HCT116 (cell line): Measurements from ENCODE around the gene CAPZB.

Experiments used
- CBX3 ChIP-seq: IDR thresholded peaks from 2 replicates; pipeline ENCODE4 v1.6.1; 2012; ENCODE audit warnings: low read depth
- CEBPB ChIP-seq: IDR thresholded peaks from 2 replicates; pipeline ENCODE4 v1.6.1; 2012; ENCODE audit warnings: low read depth
- EGR1 ChIP-seq: IDR thresholded peaks from 2 replicates; pipeline ENCODE4 v1.6.1; 2012; ENCODE audit warnings: low read depth
- EZH2 ChIP-seq: fragments of 200-600 bp; sonication (generic); IDR thresholded peaks from 2 replicates; pipeline ENCODE4 v1.6.1; 2017; ENCODE audit warnings: antibody characterized with exemption, mixed run types
- POLR2A ChIP-seq: IDR thresholded peaks from 2 replicates; pipeline ENCODE4 v1.7.0; 2011; ENCODE audit warnings: borderline replicate concordance; ENCODE audit not compliant: insufficient read depth, insufficient read length; ENCODE audit errors: extremely low read depth
- RAD21 ChIP-seq: IDR thresholded peaks from 2 replicates; pipeline ENCODE4 v1.6.1; 2012; ENCODE audit warnings: low read depth, mild to moderate bottlenecking
- SIN3A ChIP-seq: IDR thresholded peaks from 2 replicates; pipeline ENCODE4 v1.6.1; 2012; ENCODE audit warnings: low read depth
- ZNF274 ChIP-seq: fragments of 200-500 bp; sonication (Bioruptor generic); IDR thresholded peaks from 2 replicates; pipeline ENCODE4 v1.6.1; 2014; ENCODE audit warnings: mild to moderate bottlenecking, low read depth, low read length, inconsistent platforms
- TF ChIP-seq, protein P1 (sequence below): IDR thresholded peaks from 2 replicates; pipeline ENCODE4 v1.6.1; 2012; ENCODE audit warnings: low read depth
- TF ChIP-seq, protein P2 (sequence below), 3 experiments: fragments of 200-600 bp in 1 of 3; sonication (generic) in 1 of 3; IDR thresholded peaks in 2 of 3; conservative IDR thresholded peaks in 1 of 3; 2 replicates each; pipeline ENCODE4 v1.5.1; 2012 to 2017; ENCODE audit warnings: low read depth in 2 of 3, low read length in 2 of 3, antibody characterized with exemption in 1 of 3, borderline replicate concordance in 1 of 3, control low read depth in 1 of 3, mild to moderate bottlenecking in 1 of 3, mixed read lengths in 1 of 3, mixed run types in 1 of 3, moderate library complexity in 1 of 3; ENCODE audit not compliant: insufficient read depth in 1 of 3

DNA sequence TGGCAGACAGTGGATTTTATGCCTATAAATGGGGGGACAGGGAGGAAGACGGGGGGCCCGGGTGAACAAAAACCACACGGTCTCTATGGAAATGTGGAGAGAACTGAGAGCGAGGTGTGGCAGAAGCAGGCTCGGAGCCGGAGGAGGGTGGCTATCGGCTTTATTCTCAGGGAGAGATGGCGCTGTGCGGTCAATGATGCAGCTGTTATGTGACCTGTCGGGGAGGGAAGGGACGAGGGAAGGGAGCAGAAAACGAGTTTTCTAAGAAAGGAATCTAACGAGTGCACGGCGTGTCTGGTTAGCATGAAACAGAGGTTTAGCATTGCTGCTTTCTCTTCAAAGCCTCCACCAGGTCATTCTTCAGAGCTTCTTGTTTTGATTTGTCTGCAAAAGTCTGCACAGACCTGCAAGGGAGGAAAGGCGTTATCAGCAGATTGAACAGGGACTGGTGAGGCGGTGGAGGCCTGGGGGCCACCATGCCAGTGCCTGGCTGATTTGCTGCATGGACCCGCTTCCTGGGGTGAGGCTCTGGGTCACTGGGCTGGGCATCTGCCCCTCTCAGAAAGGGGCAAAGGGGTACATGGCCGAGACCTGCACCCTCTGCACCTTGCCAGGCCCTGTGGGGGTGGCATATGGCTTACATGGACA lies 146.0 kb downstream of the CAPZB start:
- TF ChIP-seq POLR2A (no peak), ZNF274 (no peak), RAD21 (no peak), SIN3A (no peak), EZH2 (no peak), CBX3 (no peak), EGR1 (no peak), CEBPB (no peak)
- TF ChIP-seq, protein P1, sequence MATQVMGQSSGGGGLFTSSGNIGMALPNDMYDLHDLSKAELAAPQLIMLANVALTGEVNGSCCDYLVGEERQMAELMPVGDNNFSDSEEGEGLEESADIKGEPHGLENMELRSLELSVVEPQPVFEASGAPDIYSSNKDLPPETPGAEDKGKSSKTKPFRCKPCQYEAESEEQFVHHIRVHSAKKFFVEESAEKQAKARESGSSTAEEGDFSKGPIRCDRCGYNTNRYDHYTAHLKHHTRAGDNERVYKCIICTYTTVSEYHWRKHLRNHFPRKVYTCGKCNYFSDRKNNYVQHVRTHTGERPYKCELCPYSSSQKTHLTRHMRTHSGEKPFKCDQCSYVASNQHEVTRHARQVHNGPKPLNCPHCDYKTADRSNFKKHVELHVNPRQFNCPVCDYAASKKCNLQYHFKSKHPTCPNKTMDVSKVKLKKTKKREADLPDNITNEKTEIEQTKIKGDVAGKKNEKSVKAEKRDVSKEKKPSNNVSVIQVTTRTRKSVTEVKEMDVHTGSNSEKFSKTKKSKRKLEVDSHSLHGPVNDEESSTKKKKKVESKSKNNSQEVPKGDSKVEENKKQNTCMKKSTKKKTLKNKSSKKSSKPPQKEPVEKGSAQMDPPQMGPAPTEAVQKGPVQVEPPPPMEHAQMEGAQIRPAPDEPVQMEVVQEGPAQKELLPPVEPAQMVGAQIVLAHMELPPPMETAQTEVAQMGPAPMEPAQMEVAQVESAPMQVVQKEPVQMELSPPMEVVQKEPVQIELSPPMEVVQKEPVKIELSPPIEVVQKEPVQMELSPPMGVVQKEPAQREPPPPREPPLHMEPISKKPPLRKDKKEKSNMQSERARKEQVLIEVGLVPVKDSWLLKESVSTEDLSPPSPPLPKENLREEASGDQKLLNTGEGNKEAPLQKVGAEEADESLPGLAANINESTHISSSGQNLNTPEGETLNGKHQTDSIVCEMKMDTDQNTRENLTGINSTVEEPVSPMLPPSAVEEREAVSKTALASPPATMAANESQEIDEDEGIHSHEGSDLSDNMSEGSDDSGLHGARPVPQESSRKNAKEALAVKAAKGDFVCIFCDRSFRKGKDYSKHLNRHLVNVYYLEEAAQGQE = no peak
- TF ChIP-seq, protein P2, sequence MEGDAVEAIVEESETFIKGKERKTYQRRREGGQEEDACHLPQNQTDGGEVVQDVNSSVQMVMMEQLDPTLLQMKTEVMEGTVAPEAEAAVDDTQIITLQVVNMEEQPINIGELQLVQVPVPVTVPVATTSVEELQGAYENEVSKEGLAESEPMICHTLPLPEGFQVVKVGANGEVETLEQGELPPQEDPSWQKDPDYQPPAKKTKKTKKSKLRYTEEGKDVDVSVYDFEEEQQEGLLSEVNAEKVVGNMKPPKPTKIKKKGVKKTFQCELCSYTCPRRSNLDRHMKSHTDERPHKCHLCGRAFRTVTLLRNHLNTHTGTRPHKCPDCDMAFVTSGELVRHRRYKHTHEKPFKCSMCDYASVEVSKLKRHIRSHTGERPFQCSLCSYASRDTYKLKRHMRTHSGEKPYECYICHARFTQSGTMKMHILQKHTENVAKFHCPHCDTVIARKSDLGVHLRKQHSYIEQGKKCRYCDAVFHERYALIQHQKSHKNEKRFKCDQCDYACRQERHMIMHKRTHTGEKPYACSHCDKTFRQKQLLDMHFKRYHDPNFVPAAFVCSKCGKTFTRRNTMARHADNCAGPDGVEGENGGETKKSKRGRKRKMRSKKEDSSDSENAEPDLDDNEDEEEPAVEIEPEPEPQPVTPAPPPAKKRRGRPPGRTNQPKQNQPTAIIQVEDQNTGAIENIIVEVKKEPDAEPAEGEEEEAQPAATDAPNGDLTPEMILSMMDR (IDR thresholded peaks at IDR 0.05 in 2 of 3, conservative IDR thresholded peaks at IDR 0.05 in 1 of 3; ENCODE audit: borderline replicate concordance in 1 of 3, insufficient read depth in 1 of 3, low read depth in 2 of 3, low read length in 2 of 3) = no peak
